PFSK-1 (cell line): ENCODE data around the gene DYNC1H1.

Source experiments
- POLR2AphosphoS5 ChIP-seq: IDR thresholded peaks from 2 replicates; pipeline ENCODE4 v1.6.1; 2012; ENCODE audit warnings: low read depth, mild to moderate bottlenecking, control low read depth, low read length, moderate library complexity
- REST ChIP-seq, 2 experiments: IDR thresholded peaks; 2 replicates each; pipeline versions ENCODE4 v1.6.1 to v1.8.0; 2011 to 2012; ENCODE audit warnings: low read depth in 2 of 2, low read length in 2 of 2, control low read depth in 1 of 2, inconsistent platforms in 1 of 2, mild to moderate bottlenecking in 1 of 2, moderate library complexity in 1 of 2; ENCODE audit not compliant: insufficient read depth in 1 of 2
- TAF1 ChIP-seq: IDR thresholded peaks from 2 replicates; pipeline ENCODE4 v1.6.1; 2012; ENCODE audit warnings: low read length, control low read depth, borderline replicate concordance; ENCODE audit not compliant: insufficient read depth

- TF ChIP-seq POLR2AphosphoS5: no peak
- TF ChIP-seq TAF1: no peak
- no peak for TF ChIP-seq REST (IDR thresholded peaks at IDR 0.05; ENCODE audit: insufficient read depth in 1 of 2, low read depth in 2 of 2, low read length in 2 of 2)
Measured at GRCh38 chr14:102039157-102039556, 74.8 kb downstream of the DYNC1H1 start.
